Fibroblast of skin of left biceps (primary cell): ENCODE data around the gene CFAP70.
"Not testable (repeated sequence)": the region's sequence is repeated elsewhere in the genome, so short reads cannot be mapped to it uniquely, and the experiment has no call there.

Experiments used
- DNase-seq, 2 experiments: peaks; one replicate each; pipeline ENCODE4 v3.0.0-alpha.2; 2013; ENCODE audit warnings: low read depth in 2 of 2

Gene CFAP70

DNA sequence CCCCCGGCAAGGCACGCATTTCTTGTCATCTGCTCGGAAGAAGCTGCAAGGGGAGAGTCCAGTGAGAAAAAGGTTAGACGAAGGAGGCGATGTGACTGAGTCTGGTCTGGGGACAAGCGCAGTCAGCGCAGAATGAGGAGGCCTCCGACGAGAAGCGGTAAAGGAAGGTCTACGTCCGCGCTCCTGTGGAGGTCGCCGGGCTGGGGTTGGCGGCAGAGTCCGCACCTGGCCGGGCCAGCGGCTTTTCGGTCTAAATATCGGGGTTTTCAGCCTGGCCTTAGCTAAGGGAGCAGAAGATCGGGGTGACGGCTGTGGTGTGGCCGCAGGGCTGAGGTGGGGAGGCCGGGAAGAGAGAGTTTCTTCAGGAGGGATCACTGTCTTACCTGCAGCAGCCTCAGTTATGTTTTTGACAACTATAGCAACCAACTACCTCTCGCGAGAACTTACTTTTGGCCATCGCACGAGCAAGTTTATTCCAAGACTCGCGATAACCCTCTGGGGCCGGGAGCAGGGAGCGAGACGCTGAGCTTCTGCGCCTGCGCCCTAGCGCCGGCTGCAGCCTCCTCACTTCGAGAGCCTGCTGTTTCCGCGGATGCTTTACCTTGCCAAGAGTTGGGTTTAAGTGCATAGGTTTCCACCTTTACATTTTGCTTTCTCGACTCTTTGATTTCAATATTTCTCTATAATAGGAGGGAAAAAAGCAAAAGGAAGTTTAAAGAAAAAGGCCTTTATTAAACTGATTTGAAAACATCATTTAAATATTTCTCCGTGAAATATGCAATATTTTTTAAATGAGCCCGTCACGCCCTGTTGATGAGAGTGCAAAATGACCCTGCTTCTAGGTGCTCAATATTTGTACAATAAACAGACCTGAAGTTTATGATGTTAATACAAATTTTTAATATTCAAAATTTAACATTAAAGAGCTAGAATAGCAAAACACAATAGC, at the start of gene CFAP70:
Gene CFAP70, minus strand, starts transcription at position 534 of the 949 bp plus-strand sequence. CDS start 4,068 bp downstream, outside the sequence.
- DNase-seq, result peak; percentile 90

DNA sequence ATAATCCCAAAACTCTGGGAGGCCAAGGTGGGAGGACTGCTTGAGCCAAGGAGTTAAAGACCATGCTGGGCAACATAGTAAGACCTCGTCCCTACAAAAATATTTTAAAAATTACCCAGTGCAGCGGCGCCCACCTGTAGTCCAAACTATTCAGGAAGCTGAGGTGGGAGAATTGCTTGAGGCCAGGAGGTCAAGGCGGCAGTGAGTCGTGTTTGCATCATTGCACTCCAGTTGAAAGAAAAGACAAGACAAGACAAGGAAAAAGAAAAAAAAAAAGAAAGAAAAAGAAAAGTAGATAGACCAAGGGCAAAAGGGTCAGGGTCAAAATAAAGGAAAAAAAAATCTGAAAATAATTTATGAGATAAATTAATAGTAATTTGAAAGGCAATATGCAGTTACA, 49.4 kb upstream of the CFAP70 start:
- no peak for DNase-seq

GRCh38 chr10:73407495-73407894, 48.8 kb upstream of the CFAP70 start:
- no peak for DNase-seq

DNA sequence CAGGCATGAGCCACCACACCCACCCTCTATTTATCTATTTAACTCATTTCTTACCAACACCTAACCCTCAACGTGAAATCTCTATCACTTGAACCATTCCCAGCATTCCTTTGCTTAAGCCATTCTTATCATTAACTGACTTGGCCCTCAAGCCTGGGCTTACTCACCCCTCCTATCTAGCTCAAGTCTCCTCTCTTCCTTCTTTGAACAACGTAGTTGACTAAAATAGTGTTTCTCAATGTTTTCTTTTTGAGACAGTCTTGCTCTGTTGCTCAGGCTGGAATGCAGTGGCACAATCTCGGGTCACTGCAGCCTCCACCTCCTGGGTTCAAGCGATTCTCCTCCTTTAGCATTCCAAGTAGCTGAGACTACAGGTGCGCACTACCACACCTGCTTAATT, 48.2 kb upstream of the CFAP70 start:
- no peak for DNase-seq

- DNase-seq, result no peak
Observed at GRCh38 chr10:73405556-73405955, 46.9 kb upstream of the CFAP70 start.

DNA sequence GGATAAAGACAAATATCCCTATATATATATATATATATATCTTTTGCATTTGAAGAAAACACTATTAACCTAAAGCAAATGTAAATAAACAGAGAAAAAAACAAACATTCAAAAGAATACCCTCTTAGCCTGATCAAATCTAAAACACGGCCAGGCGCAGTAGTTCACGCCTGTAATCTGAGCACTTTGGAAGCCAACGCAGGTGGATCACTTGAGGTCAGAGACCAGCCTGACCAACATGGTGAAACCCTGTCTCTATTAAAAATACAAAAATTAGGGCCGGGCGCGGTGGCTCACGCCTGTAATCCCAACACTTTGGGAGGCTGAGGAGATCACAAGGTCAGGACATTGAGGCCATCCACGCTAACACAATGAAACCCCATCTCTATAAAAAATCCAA, 46.0 kb upstream of the CFAP70 start:
- no peak for DNase-seq

GRCh38 chr10:73401636-73402035, 43.0 kb upstream of the CFAP70 start:
- no peak for DNase-seq

- DNase-seq, result no peak
Observed at GRCh38 chr10:73399063-73399462, 40.4 kb upstream of the CFAP70 start.

DNA sequence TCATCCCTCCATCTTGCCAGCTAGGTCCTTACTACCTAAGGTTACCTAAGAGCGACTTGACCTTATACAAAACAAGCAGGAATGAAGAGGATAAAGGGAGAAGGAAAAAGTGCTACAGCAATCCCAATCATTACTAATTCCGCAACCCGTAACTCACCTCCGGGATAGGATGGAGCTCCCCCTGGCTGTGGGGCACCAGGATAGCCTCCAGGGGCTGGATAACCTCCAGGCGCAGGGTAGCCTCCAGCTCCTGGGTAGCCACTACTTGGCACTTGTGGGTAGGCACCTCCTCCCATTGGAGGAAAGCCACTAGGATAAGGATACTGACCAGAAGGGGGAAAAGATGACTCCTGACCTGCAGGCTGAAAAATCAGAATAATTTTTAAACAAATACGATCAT, 39.4 kb upstream of the CFAP70 start:
- DNase-seq, result no peak

- DNase-seq, result not testable (repeated sequence)
Observed at GRCh38 chr10:73394325-73394724, 35.7 kb upstream of the CFAP70 start.

GRCh38 chr10:73388228-73388627, 29.6 kb upstream of the CFAP70 start:
- DNase-seq, result no peak

GRCh38 chr10:73386583-73386982, 27.9 kb upstream of the CFAP70 start:
- no peak for DNase-seq

DNA sequence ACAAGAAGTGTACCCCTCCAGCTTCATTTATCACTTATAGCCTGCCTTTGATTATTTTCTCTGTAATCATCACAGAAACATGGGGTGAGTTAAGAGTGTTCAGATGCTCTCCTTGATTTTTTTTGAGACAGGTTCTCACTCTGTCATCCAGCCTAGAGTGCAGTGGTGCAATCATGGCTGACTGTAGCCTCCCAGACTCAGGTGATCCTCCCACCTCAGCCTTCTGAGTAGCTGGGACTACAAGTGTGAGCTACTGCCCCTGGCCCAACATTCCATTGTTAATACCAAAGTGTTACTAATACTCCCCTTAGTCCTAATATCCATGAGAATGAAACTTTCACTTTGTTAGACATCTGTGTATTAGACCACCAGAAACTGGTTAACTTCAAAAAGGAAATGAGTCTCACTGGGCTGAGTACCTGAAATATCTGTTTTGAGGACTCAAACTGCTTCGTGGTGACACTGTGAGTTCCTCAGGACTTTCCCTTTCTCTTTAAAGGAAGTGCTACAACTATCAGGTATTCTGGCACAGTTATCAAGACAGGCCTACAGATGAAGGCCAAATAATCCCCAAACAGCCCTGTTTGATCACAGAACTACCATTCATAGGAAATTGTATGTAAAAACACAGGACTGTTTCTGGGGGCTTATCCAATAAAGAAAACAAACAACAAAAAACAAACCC, 20.5 kb upstream of the CFAP70 start:
- DNase-seq, result no peak

GRCh38 chr10:73376679-73377078, 18.0 kb upstream of the CFAP70 start:
- no peak for DNase-seq

DNA sequence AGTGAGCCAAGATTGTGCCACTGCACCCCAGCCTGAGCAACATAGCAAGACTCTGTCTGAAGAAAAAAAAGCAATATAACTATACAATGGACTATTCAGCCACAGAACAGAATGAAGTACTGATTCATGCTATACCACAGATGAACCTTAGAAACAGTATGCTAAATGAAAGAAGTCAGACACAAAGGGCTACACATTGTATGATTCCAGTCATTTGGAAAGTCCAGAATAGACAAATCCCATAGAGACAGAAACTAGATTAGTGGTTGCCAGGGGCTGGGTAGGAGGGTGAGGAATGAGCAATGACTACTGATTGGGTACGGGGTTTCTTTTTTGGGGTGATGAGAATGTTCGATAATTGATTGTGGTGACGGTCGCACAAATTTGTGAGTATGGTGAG, 9.6 kb upstream of the CFAP70 start:
- no peak for DNase-seq

DNA sequence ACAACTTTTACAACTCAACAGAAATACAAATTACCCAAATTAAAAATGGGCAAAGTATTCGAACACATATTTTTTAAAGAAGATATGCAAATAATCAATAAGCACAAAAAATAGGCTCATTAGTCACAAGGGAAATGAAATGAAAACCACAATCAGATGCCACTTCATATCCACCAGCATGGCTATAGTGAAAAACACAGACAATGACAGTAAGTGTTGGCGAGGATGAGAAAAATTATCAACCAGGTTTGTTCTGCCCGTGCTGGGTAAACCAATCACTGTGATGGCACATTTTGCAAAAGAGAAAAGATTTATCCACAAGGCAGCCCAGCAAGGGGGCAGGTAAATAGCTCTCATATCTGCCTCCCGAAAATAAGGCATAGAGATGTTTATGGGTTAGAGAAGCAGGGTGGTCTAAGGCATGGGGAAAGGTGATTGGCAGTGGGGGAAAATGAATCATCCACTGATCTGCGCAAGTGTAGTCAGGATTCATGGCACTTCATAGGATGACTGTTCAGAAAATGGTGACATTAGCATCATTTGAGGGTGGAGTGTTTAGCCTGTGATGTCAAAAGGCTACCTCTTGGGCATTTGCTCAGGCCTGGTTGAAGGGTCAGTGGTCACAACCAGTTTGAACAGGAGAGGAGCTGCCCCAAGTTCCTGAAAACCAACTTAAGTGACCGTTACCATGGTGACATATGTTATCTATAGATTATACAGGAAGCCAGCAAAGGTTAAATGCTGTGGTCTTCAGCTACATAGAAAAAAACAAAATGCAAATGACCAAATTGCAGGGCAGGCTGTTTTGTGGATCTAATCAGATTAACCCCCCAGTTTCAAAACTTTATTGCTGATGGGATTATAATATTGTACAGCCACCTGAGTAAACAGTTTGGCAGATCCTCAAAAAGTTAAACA, 8.0 kb upstream of the CFAP70 start:
- DNase-seq, result no peak

DNA sequence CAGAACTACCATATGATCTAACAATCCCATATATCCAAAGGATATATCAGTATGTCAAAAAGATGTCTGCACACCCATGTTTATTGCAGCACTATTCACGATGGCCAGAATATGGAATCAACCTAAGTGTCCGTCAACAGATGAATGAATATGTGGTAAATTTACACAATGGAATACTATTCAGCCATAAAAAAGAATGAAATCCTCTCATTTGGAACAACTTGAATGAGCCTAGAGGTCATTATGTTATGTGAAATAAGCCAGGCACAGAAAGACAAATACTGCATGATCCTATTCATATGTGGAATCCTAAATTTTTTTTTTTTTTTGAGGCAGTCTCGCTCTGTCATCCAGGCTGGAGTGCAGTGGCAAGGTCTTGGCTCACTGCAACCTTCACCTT, 6.3 kb upstream of the CFAP70 start:
- DNase-seq, result no peak

DNA sequence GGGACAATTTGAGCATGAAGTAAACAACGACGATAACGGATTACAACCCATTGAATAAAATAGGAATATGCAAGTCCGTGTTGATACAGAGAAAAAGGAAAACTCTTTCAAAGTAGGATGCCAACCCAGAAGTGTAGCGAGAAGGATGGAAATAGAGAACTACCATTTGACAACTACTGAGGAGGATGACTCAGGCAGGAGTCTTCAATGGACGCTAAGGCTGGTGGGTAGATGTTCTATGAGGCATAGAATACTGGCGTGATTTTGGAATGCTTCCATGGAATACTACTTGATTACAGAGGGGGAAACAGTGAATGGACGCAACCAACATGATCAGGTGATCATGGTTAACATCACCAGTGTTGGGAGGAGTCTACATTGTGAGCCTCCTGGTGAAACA, 828 bp upstream of the CFAP70 start:
- no peak for DNase-seq

DNA sequence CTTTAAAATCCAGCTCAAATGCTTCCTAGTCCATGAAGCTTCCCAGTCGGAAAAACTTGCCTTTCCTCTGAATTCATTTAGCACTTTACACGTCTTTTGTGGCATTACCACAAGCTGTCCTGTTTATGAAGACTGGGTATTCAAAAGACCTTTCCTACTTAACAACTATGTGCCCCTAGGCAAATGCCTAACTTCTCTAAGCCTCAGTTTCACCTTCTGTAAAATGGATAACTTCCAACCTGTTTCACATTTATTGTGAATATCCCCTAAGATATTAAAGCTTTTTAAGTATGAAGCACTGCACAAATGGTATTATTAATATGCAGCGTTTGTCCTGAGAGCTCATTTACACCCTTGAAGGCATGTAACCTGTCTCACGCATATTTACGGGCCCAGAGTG, 843 bp downstream of the CFAP70 start:
- DNase-seq, result no peak

DNA sequence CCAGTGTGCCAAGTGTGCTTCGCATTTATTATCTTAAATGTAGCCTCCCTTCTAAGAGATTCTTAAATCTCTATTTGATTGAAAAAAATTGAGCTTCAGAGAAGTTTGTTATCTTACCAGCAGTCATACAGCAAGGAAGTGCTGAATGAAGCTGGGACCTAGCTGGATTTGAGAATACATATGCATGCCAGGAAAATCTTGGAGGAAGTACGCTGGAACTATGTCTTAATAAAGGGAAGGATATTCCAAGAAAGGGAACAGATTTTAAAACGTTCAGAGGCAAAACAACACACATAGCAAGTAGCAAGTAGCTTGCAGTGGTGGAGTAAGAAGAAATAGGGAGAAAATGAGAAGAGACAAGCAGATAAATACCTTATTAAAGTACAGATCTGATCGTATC, 1.5 kb downstream of the CFAP70 start:
- DNase-seq, result no peak

DNA sequence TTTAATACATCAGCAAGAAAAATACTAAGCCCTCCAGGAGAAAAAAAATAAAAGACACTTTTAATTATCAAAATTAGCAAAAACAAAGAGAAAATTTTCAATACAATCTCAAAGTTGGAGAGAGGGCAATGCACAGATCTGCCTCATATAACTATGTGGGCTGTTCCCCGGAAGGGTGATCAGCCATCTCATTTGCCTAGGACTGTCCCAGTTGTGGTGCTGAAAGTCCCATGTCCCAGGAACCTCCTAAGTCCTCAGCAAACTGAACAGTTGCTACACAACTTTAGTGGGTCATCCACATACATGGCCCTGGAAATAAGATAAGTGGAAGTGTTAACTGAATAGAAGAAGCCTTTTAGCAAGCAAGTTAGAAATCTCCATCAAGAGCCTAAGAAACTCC, 14.4 kb downstream of the CFAP70 start:
- DNase-seq, result no peak

GRCh38 chr10:73340121-73340520, 18.5 kb downstream of the CFAP70 start:
- DNase-seq, result no peak
